Endothelial cell of umbilical vein (primary cell): ENCODE data around the gene SHC1.
"Not testable (repeated sequence)": the region's sequence is repeated elsewhere in the genome, so short reads cannot be mapped to it uniquely, and the experiment has no call there.

ENCODE experiments used
- CTCF ChIP-seq, 2 donors: IDR thresholded peaks; 1 replicate in 1 of 2; 2 replicates in 1 of 2; pipeline ENCODE4 v1.5.1; 2011; ENCODE audit warnings: low read length in 2 of 2, mild to moderate bottlenecking in 2 of 2, moderate library complexity in 2 of 2, control low read depth in 1 of 2, inconsistent platforms in 1 of 2, low read depth in 1 of 2; ENCODE audit not compliant: insufficient read depth in 1 of 2; ENCODE audit errors: extremely low read depth in 1 of 2
- EZH2 ChIP-seq: IDR thresholded peaks from 2 replicates; pipeline ENCODE4 v1.6.1; 2012; ENCODE audit warnings: borderline replicate concordance, low read depth, mild to moderate bottlenecking, moderate library complexity, low read length, inconsistent platforms; ENCODE audit not compliant: severe bottlenecking
- GATA2 ChIP-seq: IDR thresholded peaks from 2 replicates; pipeline ENCODE4 v1.7.0; 2011; ENCODE audit warnings: low read depth, mild to moderate bottlenecking, moderate library complexity, mixed read lengths, low read length; ENCODE audit not compliant: insufficient read length, insufficient read depth
- JUN ChIP-seq: IDR thresholded peaks from 2 replicates; pipeline ENCODE4 v1.6.1; 2011; ENCODE audit warnings: borderline replicate concordance, low read depth; ENCODE audit not compliant: insufficient read length, insufficient read depth
- MYC ChIP-seq: IDR thresholded peaks from one replicate; pipeline ENCODE4 v1.6.1; 2011; ENCODE audit warnings: mild to moderate bottlenecking, low read depth, low read length
- POLR2A ChIP-seq: IDR thresholded peaks from 2 replicates; pipeline ENCODE4 v1.6.1; 2012; ENCODE audit warnings: low read depth, mild to moderate bottlenecking, control low read depth, low read length

- TF ChIP-seq POLR2A; CTCF (IDR thresholded peaks at IDR 0.05; ENCODE audit: extremely low read depth in 1 of 2, insufficient read depth in 1 of 2, low read depth in 1 of 2, low read length in 2 of 2); MYC; GATA2; JUN; EZH2: not testable (repeated sequence)
These were observed 16.2 kb upstream of the SHC1 start for GRCh38 chr1:154986736-154987135.
